H1 (cell line): ENCODE data around the gene EVX2. TPM values are rescaled to one million over a fixed set of nuclear protein-coding genes. Genes with fewer than 3 reads are reported as not detected.
A peak's percentile ranks its signal among the peaks of the same experiment; 100 is the strongest.

Experiments used
- CTCF ChIA-PET: fragments of 300-600 bp; sonication (Branson Sonifier 250); formaldehyde crosslinking; loops from one replicate; lab custom pipeline; 2021; ENCODE audit not compliant: partially characterized antibody; lab: Charles Lee
- POLR2A ChIA-PET: fragments of 300-600 bp; sonication (Branson Sonifier 250); formaldehyde crosslinking; loops from one replicate; lab custom pipeline; 2021; ENCODE audit warnings: inconsistent platforms; ENCODE audit not compliant: partially characterized antibody; lab: Charles Lee
- DNase-seq, 2 experiments: peaks; one replicate each; pipeline versions ENCODE4 v3.0.0 to v3.0.0-alpha.2; 2010 to 2022; ENCODE audit warnings: low spot score in 2 of 2, low read depth in 1 of 2, mixed read lengths in 1 of 2
- FAIRE-seq: peaks from 2 replicates; lab custom pipeline; 2011; peaks lifted over from hg19 to GRCh38; lab: Jason Lieb, UNC
- H2AFZ ChIP-seq: 2 replicates; pipeline ENCODE4 v1.8.1; 2012; ENCODE audit warnings: low read length, inconsistent platforms
- H2AK5ac ChIP-seq: 2 replicates; pipeline ENCODE4 v1.6.1; 2013; ENCODE audit warnings: low read depth, low read length
- H2BK120ac ChIP-seq: replicated peaks from 2 replicates; pipeline ENCODE3; 2013; ENCODE audit warnings: low read depth, low read length, inconsistent platforms
- H2BK12ac ChIP-seq: 2 replicates; pipeline ENCODE4 v1.6.1; 2013; ENCODE audit warnings: low read depth, low read length
- H2BK15ac ChIP-seq: 2 replicates; pipeline ENCODE4 v1.6.1; 2013; ENCODE audit warnings: low read length
- H2BK20ac ChIP-seq: 2 replicates; pipeline ENCODE4 v1.6.1; 2013; ENCODE audit warnings: low read length
- H2BK5ac ChIP-seq: 2 replicates; pipeline ENCODE4 v1.6.1; 2013; ENCODE audit warnings: low read depth, low read length
- H3K14ac ChIP-seq: 2 replicates; pipeline ENCODE4 v1.6.1; 2013; ENCODE audit warnings: inconsistent platforms; ENCODE audit not compliant: insufficient read length
- H3K18ac ChIP-seq: 2 replicates; pipeline ENCODE4 v1.6.1; 2013; ENCODE audit warnings: low read length; ENCODE audit errors: extremely low read depth
- H3K23ac ChIP-seq: 2 replicates; pipeline ENCODE4 v1.6.1; 2013; ENCODE audit warnings: inconsistent platforms; ENCODE audit not compliant: insufficient read length
- H3K23me2 ChIP-seq: 2 replicates; pipeline ENCODE4 v1.6.1; 2013; ENCODE audit warnings: low read depth, low read length
- H3K27ac ChIP-seq: 2 replicates; pipeline ENCODE4 v1.6.1; 2011; ENCODE audit warnings: low read depth, low read length, inconsistent platforms
- H3K27me3 ChIP-seq, 4 experiments: replicated peaks in 1 of 4; 1 replicate in 1 of 4; 2 replicates in 3 of 4; pipeline versions ENCODE4 v1.6.1 to v1.8.1; 2011 to 2013; ENCODE audit warnings: low read length in 3 of 4, mild to moderate bottlenecking in 3 of 4, inconsistent platforms in 2 of 4, mixed read lengths in 2 of 4, moderate library complexity in 1 of 4; ENCODE audit not compliant: control insufficient read depth in 3 of 4, insufficient read depth in 3 of 4; ENCODE audit errors: extremely low read depth in 1 of 4
- H3K36me3 ChIP-seq, 4 experiments: 2 replicates each; pipeline versions ENCODE4 v1.6.1 to v1.8.1; 2011 to 2013; ENCODE audit warnings: mild to moderate bottlenecking in 4 of 4, low read length in 3 of 4, moderate library complexity in 2 of 4, control low read depth in 1 of 4, inconsistent platforms in 1 of 4; ENCODE audit not compliant: insufficient read depth in 4 of 4, control insufficient read depth in 2 of 4
- H3K4ac ChIP-seq: replicated peaks from 2 replicates; pipeline ENCODE3; 2013; ENCODE audit warnings: low read length, low read depth, mixed read lengths, inconsistent platforms; ENCODE audit not compliant: insufficient read length
- H3K4me1 ChIP-seq, 4 experiments: replicated peaks in 1 of 4; 1 replicate in 1 of 4; 2 replicates in 3 of 4; pipeline versions ENCODE4 v1.6.1 to v1.8.1; 2011 to 2013; ENCODE audit warnings: low read length in 3 of 4, inconsistent platforms in 2 of 4, mixed read lengths in 1 of 4; ENCODE audit not compliant: insufficient read depth in 4 of 4, control insufficient read depth in 3 of 4
- H3K4me2 ChIP-seq, 2 experiments: 2 replicates each; pipeline versions ENCODE4 v1.6.1 to v1.8.1; 2011 to 2013; ENCODE audit warnings: low read depth in 2 of 2, low read length in 2 of 2, control low read depth in 1 of 2, inconsistent platforms in 1 of 2, mild to moderate bottlenecking in 1 of 2; ENCODE audit not compliant: insufficient read depth in 1 of 2
- H3K4me3 ChIP-seq, 4 experiments: fragments of 200-600, 300-600 bp in 1 of 4; sonication (generic), shearing (Covaris generic), sonication (Bioruptor Twin) in 1 of 4; 2 replicates each; pipeline versions ENCODE4 v1.5.1 to v1.8.1; 2011 to 2016; ENCODE audit warnings: low read length in 4 of 4, low read depth in 3 of 4, control low read depth in 2 of 4, inconsistent platforms in 2 of 4, mild to moderate bottlenecking in 2 of 4, mixed read lengths in 1 of 4, moderate library complexity in 1 of 4; ENCODE audit not compliant: insufficient read depth in 2 of 4; ENCODE audit errors: extremely low read depth in 1 of 4
- H3K56ac ChIP-seq: replicated peaks from 2 replicates; pipeline ENCODE3; 2013; ENCODE audit warnings: low read depth, mild to moderate bottlenecking, mixed read lengths, low read length, inconsistent platforms; ENCODE audit not compliant: insufficient read length
- H3K79me1 ChIP-seq: 2 replicates; pipeline ENCODE4 v1.6.1; 2013; ENCODE audit warnings: low read depth, low read length, control low read depth
- H3K79me2 ChIP-seq, 2 experiments: 2 replicates each; pipeline versions ENCODE4 v1.6.1 to v1.8.1; 2012 to 2013; ENCODE audit warnings: low read length in 2 of 2, mild to moderate bottlenecking in 2 of 2, inconsistent platforms in 1 of 2; ENCODE audit not compliant: insufficient read depth in 2 of 2, control insufficient read depth in 1 of 2
- H3K9ac ChIP-seq, 4 experiments: replicated peaks in 1 of 4; 1 replicate in 1 of 4; 2 replicates in 3 of 4; pipeline versions ENCODE4 v1.6.1 to v1.8.1; 2011 to 2013; ENCODE audit warnings: low read depth in 3 of 4, low read length in 3 of 4, control low read depth in 2 of 4, mild to moderate bottlenecking in 2 of 4, moderate library complexity in 2 of 4, inconsistent platforms in 1 of 4; ENCODE audit errors: extremely low read depth in 1 of 4
- H3K9me3 ChIP-seq, 2 experiments: 2 replicates each; pipeline versions ENCODE4 v1.6.1 to v1.8.1; 2012 to 2013; ENCODE audit warnings: mild to moderate bottlenecking in 2 of 2, moderate library complexity in 2 of 2, control low read depth in 1 of 2, inconsistent platforms in 1 of 2, low read depth in 1 of 2, low read length in 1 of 2, mixed read lengths in 1 of 2; ENCODE audit not compliant: insufficient read depth in 2 of 2
- H4K20me1 ChIP-seq, 2 experiments: replicated peaks in 1 of 2; 2 replicates each; pipeline versions ENCODE3 to v1.8.1; 2011 to 2013; ENCODE audit warnings: inconsistent platforms in 2 of 2, low read length in 2 of 2, mild to moderate bottlenecking in 1 of 2; ENCODE audit not compliant: insufficient read depth in 2 of 2, control insufficient read depth in 1 of 2
- H4K5ac ChIP-seq: 2 replicates; pipeline ENCODE4 v1.6.1; 2013; ENCODE audit warnings: low read length, low read depth, mixed read lengths, inconsistent platforms; ENCODE audit not compliant: insufficient read length
- H4K8ac ChIP-seq: 2 replicates; pipeline ENCODE4 v1.8.0; 2013; ENCODE audit warnings: mild to moderate bottlenecking, moderate library complexity, low read length, inconsistent platforms; ENCODE audit not compliant: insufficient read depth; ENCODE audit errors: extremely low read depth
- H4K91ac ChIP-seq: replicated peaks from 2 replicates; pipeline ENCODE3; 2013; ENCODE audit warnings: low read length, mixed read lengths, inconsistent platforms; ENCODE audit not compliant: insufficient read length
- BACH1 ChIP-seq: IDR thresholded peaks from 2 replicates; pipeline ENCODE4 v1.6.1; 2012; ENCODE audit warnings: low read length, improper control_type of control experiment
- BCL11A ChIP-seq, 2 experiments: IDR thresholded peaks; one replicate each; pipeline ENCODE4 v1.6.1; 2011; ENCODE audit warnings: low read depth in 2 of 2, low read length in 2 of 2, mild to moderate bottlenecking in 2 of 2
- CBX5 ChIP-seq: fragments of 300-800, 300-1000 bp; sonication (generic); IDR thresholded peaks from 2 replicates; pipeline ENCODE4 v1.7.1; 2016; ENCODE audit warnings: antibody characterized with exemption, low read length, low read depth
- FOSL1 ChIP-seq: IDR thresholded peaks from 2 replicates; pipeline ENCODE4 v1.6.1; 2011; ENCODE audit warnings: mild to moderate bottlenecking, low read depth, low read length, moderate library complexity; ENCODE audit not compliant: insufficient read depth
- MAFK ChIP-seq: IDR thresholded peaks from 2 replicates; pipeline ENCODE4 v1.6.1; 2012; ENCODE audit warnings: low read depth, mild to moderate bottlenecking, improper control_type of control experiment, low read length
- NRF1 ChIP-seq: IDR thresholded peaks from 2 replicates; pipeline ENCODE4 v1.6.1; 2011; ENCODE audit warnings: mild to moderate bottlenecking, low read depth, low read length, improper control_type of control experiment
- POLR2AphosphoS5 ChIP-seq: IDR thresholded peaks from 2 replicates; pipeline ENCODE4 v1.6.1; 2011; ENCODE audit warnings: low read depth, low read length
- SP1 ChIP-seq: IDR thresholded peaks from 2 replicates; pipeline ENCODE4 v1.6.1; 2011; ENCODE audit warnings: low read depth, low read length
- SP4 ChIP-seq: IDR thresholded peaks from 2 replicates; pipeline ENCODE4 v1.6.1; 2012; ENCODE audit warnings: low read length, inconsistent platforms
- USF2 ChIP-seq: IDR thresholded peaks from 2 replicates; pipeline ENCODE4 v1.6.1; 2011; ENCODE audit warnings: low read length, improper control_type of control experiment
- WGBS, 2 experiments: shearing (Covaris generic) in 1 of 2; methylation state at CpG; one replicate each; pipeline versions ENCODE4 v1.1.6 to v1.1.7; 2013 to 2015; ENCODE audit warnings: low lambda C conversion rate in 2 of 2, mixed read lengths in 2 of 2, inconsistent platforms in 1 of 2, low coverage in 1 of 2, missing lambda C conversion rate in 1 of 2; ENCODE audit not compliant: insufficient replicate concordance in 2 of 2, insufficient coverage in 1 of 2, insufficient read length in 1 of 2; ENCODE audit errors: extremely low coverage in 1 of 2, missing lambda C conversion rate in 1 of 2; 5-methylcytosine and 5-hydroxymethylcytosine counted together
- polyA plus RNA-seq, 7 experiments: library from polyadenylated mRNA; depleted of rRNA in 3 of 7; stranded (reverse) in 5 of 7; unstranded in 2 of 7; fragments of >200 nt in 5 of 7; fragments of 200-250 nt in 2 of 7; gene quantifications; 1 replicate in 5 of 7; 2 replicates in 1 of 7; 4 replicates in 1 of 7; pipeline versions ENCODE4 v1.2.1 to v1.2.3, GENCODE V29; 2011 to 2013; ENCODE audit warnings: missing spikeins in 2 of 7, mixed read lengths in 2 of 7
- total RNA-seq: library from RNA; stranded (reverse); fragmentation: NEBNext Ultra II Directional; extraction: Animal tissue kit (Norgen Biotek cat#: 25700); gene quantifications from 2 replicates; pipeline ENCODE4 v1.2.1, GENCODE V29; 2021
- TF ChIP-seq, protein P1 (sequence below): IDR thresholded peaks from 2 replicates; pipeline ENCODE4 v1.6.1; 2012; ENCODE audit warnings: low read length, inconsistent platforms

The EVX2 gene
- total and polyA plus RNA-seq, 2 of the 8 experiments (the other 6 are each of a cell fraction or from before 2014, with no cell fraction given) = not detected

DNA sequence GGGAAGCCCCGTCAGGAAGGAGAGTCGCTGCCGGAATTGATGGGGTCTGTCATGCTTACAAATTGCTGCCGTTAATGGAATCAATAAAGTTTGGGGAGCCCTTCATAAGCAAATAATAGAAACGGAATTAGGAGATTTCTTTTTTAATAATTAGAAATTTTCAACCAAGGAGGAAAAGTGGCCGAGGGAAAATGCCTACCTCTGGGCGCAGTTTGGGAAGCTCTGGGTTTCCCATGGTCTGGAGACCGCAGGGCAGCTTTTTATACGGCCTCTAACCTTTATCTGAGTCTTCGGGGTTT is 1.3 kb downstream of the EVX2 start:
- Histone ChIP-seq H3K36me3 (peaks cover 0 to 5% (median 0%) of the 10 kb centered on the region in 4 experiments; a peak in 1 of 8 replicates), H2AFZ (no peak overlapping the region), H3K79me2 (no peaks in the 10 kb centered on the region), H2BK15ac (no peak overlapping the region), H4K8ac (no peak overlapping the region), H3K79me1 (no peaks in the 10 kb centered on the region), H3K4ac (no peak overlapping the region), H3K18ac (no peak overlapping the region), H4K20me1 (peaks cover 11 to 22% of the 10 kb centered on the region in 2 experiments), H2BK120ac (no peak overlapping the region), H3K4me3 (peak overlapping the region in 1 of 4 experiments; percentile 4; a peak in 1 of 8 replicates), H4K91ac (no peak overlapping the region), H3K9ac (no peak overlapping the region), H3K14ac (no peak overlapping the region), H3K4me2 (peak overlapping the region; percentile 45 to 50; a peak in 3 of 4 replicates), H2BK20ac (no peak overlapping the region), H4K5ac (no peak overlapping the region), H3K4me1 (peaks cover 0 to 29% (median 13%) of the 10 kb centered on the region in 4 experiments; a peak in 5 of 7 replicates), H3K27ac (no peak overlapping the region), H2BK12ac (0 out of 2 replicates have a peak overlapping the region, but pooled peaks have one; percentile 3), H3K9me3 (no peaks in the 10 kb centered on the region; a peak in 1 of 4 replicates), H2BK5ac (no peak overlapping the region), H3K56ac (no peak overlapping the region), H3K23me2 (peaks cover 6% of the 10 kb centered on the region; the same call in 1 of the 2 replicates), H3K27me3 (peaks cover 88 to 98% (median 93%) of the 10 kb centered on the region in 4 experiments), H3K23ac (no peak overlapping the region), H2AK5ac (no peak overlapping the region)
- ChIA-PET POLR2A (interaction anchor here (0.9 to 1.8 kb wide), 2 partner anchors 11 to 15 kb away, joined by 4 to 7 read pairs; no protein-coding TSS in a partner anchor), CTCF (interaction anchor here (0.7 to 7.8 kb wide), 18 partner anchors 8 to 715 kb away, joined by 3 to 130 read pairs (median 4); partner anchors contain the start of genes HOXD12 and HOXD13)
- FAIRE-seq = no peak
- DNase-seq = no peak
- WGBS, 2 experiments = 7% methylated on average over 10 of the region's 10 CpGs; no CpG with 5 or more reads in 1 of the 2 experiments
- TF ChIP-seq SP1 (no peak), FOSL1 (no peak), MAFK (no peak), SP4 (no peak), CBX5 (no peak), BCL11A (IDR thresholded peaks at IDR 0.05; ENCODE audit: low read depth in 2 of 2, low read length in 2 of 2) (no peak), POLR2AphosphoS5 (no peak), NRF1 (no peak), BACH1 (no peak), USF2 (no peak)
- TF ChIP-seq, protein P1, sequence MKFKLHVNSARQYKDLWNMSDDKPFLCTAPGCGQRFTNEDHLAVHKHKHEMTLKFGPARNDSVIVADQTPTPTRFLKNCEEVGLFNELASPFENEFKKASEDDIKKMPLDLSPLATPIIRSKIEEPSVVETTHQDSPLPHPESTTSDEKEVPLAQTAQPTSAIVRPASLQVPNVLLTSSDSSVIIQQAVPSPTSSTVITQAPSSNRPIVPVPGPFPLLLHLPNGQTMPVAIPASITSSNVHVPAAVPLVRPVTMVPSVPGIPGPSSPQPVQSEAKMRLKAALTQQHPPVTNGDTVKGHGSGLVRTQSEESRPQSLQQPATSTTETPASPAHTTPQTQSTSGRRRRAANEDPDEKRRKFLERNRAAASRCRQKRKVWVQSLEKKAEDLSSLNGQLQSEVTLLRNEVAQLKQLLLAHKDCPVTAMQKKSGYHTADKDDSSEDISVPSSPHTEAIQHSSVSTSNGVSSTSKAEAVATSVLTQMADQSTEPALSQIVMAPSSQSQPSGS = no peak
